Eye (tissue), 1 donor: ENCODE results near the gene SLC19A2.
"Not testable (repeated sequence)": the region's sequence is repeated elsewhere in the genome, so short reads cannot be mapped to it uniquely, and the experiment has no call there.

Source experiments
- DNase-seq: peaks from one replicate; pipeline ENCODE4 v3.0.0-alpha.2; 2015

SLC19A2 gene

GRCh38 chr1:169485431-169486280 is at the start of gene SLC19A2:
Gene SLC19A2 (minus strand): TSS chr1:169485944. CDS start chr1:169485766, 178 bp downstream.
- peak; percentile 99 for DNase-seq

DNA sequence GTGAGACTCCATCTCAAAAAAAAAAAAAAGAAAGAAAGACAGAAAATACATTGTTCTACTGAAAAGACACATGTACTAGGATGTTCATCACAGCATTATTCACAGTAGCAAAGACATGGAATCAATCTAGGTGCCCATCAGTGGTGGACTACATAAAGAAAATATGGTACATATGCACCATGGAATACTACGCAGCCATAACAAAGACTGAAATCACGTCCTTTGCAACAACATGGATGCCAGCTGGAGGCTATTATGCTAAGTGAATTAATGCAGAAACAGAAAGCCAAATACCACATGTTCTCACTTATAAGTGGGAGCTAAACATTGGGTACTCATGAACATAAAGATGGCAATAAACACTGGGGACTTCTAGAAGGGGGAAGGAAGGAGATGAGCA is 48.9 kb upstream of the SLC19A2 start:
- DNase-seq: no peak

GRCh38 chr1:169533528-169534190 is 47.9 kb upstream of the SLC19A2 start:
- not testable (repeated sequence) for DNase-seq

GRCh38 chr1:169530448-169530847 is 44.7 kb upstream of the SLC19A2 start:
- DNase-seq: no peak

DNA sequence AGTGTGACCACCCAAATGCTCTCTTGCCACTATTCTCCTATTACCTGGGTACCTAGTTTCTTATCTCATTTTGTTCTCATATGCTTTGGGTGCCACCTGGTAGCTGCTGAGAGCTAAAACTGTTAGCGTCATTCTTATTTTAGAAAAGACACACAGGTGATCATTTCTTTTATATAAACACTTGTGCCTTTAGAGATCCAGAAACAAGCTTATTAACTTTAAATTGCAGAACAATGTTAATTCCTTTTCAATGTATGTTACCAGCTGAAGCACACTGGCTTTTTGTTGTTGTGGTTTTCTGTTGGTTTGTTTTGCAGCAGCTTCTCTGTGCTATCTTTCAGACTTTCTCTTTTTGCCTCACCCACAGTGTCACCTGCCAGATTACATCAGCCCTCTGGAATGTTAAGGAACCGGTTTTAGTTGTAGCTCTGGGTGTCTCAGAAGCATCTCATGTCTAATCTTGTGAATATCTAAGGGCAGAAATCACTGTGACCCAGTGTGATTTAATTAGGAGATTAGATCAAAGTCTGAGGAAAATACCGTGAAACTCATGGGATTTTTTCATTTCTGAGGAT is 43.4 kb upstream of the SLC19A2 start:
- DNase-seq: peak; percentile 77

GRCh38 chr1:169528215-169529067 is 42.7 kb upstream of the SLC19A2 start:
- no peak for DNase-seq

DNA sequence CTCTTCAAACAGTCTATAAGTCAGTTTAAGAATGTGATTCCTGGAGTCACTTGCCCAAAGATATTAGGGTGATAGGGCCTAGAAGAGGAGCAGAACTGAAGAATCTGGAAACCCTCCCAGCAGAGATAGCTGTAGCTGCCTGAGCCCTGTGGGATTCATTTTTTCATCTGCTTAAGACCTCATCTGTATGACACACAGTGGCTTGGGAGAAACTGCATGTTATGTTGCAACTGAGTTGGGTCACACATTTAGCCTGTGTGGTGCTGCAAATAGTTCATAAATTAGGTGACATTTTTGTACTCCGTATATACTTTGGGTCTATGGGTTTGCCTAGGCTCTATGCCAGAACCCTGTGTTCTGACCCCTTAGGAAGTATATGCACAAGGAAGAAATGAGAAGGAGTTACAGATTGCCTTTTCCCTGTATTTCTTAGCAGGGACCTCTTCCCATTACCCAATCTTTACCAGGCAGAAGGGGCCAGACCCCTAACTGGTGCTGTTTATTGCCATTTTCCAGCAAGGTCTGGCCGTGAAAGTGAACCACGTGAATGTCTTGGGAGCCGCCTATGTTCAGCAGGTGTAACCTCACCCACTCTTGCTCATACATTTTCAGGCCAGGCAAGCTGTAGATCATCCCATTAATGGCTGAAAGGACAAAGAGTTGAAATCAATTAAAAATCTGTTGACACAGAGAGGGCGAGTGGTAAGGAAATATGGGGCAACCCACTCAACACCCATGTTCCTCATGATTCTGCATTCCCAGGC is 41.9 kb upstream of the SLC19A2 start:
- DNase-seq: no peak

- DNase-seq: no peak
Observed at GRCh38 chr1:169527001-169527400, 41.3 kb upstream of the SLC19A2 start.

GRCh38 chr1:169526120-169526832 is 40.5 kb upstream of the SLC19A2 start:
- no peak for DNase-seq

DNA sequence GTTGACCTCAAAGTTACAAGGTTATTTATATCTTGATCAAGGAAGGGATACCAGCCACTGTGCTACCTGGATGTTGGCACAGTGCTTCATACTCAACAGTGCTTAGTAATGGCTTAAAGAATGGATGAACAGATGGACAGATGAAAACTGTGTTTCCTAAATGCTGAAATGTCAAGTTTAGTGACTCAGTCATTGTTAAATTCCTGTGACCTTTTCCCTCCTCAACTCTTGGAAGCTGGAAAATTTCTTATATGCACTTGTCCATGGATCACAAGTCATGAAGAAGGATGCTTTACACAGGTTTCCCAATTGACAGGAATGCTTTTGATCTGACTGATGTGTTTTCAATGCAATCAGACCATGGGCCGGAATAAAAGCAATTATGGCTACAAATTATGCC is 39.6 kb upstream of the SLC19A2 start:
- DNase-seq: no peak

DNA sequence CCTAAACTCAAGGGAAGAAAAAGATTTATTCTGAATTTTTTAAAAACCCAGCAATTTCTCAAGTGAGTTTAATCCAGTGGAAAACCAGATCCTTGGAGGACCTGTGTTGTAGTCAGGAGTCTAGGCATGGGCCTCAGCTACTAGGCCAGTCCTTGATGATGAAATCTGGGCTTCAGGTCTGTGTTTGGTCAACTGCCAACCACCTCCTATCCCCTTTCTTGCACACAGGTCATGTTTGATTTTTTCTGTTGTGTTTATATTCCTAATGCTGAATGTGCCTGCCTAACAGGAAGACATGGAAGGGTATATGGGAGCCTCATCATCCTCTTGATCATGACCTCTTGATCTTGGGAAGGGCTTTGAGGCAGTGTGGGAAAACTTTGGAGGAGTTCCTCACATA is 38.2 kb upstream of the SLC19A2 start:
- DNase-seq: no peak

DNA sequence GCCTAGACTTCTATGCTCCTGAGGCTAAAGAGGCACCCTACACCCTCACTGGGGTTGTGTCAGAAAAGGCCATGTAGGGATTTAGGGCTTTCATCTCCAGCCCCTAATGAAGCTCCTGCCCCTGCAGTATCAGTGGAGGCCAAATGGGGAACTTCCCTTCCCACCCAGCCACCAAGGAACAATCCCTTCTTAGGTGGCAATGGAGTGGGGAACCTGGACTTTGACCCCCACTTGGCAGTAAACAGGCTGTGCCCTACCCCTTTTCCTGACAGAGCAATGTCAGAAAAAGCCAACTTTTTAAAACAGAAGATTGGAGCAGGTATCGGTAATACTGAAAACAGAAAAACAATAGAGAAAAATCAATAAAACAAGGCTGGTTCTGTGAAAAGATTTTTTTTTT is 35.5 kb upstream of the SLC19A2 start:
- no peak for DNase-seq

- DNase-seq: no peak
Observed at GRCh38 chr1:169517558-169518186, 31.9 kb upstream of the SLC19A2 start.

GRCh38 chr1:169515641-169516040 is 29.9 kb upstream of the SLC19A2 start:
- no peak for DNase-seq

DNA sequence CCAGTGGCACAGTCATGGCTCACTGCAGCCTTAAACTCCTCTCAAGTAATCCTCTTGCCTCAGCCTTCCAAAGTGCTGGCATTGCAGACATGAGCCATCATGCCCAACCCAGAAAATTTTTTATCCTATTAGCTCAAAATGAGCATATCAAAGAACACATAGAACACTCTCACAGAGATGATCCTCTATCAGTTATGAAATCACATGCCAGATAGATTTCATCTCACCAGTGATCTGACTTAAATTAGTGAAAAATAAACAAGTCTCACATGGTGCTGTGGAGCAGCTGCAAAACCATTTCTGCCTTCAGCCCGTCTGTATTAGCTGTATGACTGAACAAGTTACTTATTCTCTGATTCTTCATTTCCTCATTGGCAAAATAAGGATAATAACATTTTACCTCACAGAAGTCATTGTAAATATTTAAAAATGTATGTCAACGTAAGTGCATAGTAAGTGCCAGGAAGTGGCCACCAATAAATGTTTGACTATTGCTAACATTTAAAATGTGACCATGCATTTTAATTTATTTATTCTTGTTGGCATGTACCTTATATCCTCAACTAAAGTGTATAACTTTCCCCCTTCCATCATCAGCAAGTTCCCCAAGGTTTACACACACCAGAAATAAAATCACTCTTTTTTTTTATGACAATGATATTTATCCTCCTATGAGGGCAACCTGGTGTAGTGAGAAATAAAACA is 29.0 kb upstream of the SLC19A2 start:
- DNase-seq: peak; percentile 8

GRCh38 chr1:169513208-169513607 is 27.5 kb upstream of the SLC19A2 start:
- no peak for DNase-seq

DNA sequence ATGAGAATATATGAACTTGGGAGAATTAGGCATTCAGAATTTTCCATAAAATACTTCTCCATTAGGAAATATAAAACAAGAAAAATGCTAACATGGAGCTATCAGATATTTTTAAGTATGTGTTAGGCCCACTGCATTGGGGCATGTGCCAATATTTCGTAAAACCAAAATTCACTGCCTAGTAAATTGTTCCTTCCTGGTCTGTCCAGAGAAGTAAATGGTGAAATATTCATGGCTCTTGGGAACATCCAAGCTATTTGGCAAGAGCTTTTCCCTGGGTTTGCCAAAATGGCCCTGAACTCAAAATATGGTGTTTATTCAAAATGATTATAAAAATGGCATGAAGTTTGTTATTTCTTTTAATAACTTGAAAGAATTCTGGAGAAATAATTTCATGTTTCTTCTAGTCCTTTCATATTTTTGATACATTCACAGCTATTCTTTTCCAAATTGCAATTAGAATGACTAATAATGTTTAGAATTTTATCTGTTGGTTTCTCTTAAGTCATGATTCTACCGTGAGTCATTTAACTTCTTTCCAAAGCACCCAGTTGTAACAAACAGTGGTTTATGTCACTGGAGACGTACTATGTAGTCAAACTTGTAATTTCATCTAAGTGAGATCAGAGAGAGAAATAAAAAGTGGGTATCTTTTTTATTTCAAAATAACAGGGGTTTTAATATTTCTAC is 25.7 kb upstream of the SLC19A2 start:
- no peak for DNase-seq

- DNase-seq: no peak
Observed at GRCh38 chr1:169510060-169510459, 24.3 kb upstream of the SLC19A2 start.

GRCh38 chr1:169509354-169509753 is 23.6 kb upstream of the SLC19A2 start:
- DNase-seq: peak; percentile 72
